CD4-positive, CD25-positive, alpha-beta regulatory T cell (primary cell): ENCODE data around the gene DONSON. TPM values are rescaled to one million over a fixed set of nuclear protein-coding genes. Genes with fewer than 3 reads are reported as not detected.
A peak's percentile ranks its signal among the peaks of the same experiment; 100 is the strongest.
"Not testable (repeated sequence)": the region's sequence is repeated elsewhere in the genome, so short reads cannot be mapped to it uniquely, and the experiment has no call there.

Experiments used
- ATAC-seq, 2 donors: fragments of 150-1000 bp; cut with Tn5 transposase; one replicate each; pipeline ENCODE4 v1.10.0; 2021; ENCODE audit warnings: low read depth in 2 of 2, moderate number of reproducible peaks in 2 of 2, moderate library complexity in 1 of 2
- DNase-seq, 3 donors: peaks; one replicate each; pipeline versions ENCODE4 v3.0.0 to v3.0.0-alpha.2; 2012 to 2022; ENCODE audit warnings: mixed read lengths in 1 of 3
- H3K27ac ChIP-seq: one replicate; pipeline ENCODE4 v1.7.0; 2013; ENCODE audit warnings: mild to moderate bottlenecking, low read length; ENCODE audit not compliant: insufficient read depth, poor library complexity, severe bottlenecking
- H3K27me3 ChIP-seq: one replicate; pipeline ENCODE4 v1.7.0; 2013; ENCODE audit warnings: low read length; ENCODE audit not compliant: control insufficient read depth, insufficient read depth
- H3K36me3 ChIP-seq: one replicate; pipeline ENCODE4 v1.7.0; 2013; ENCODE audit warnings: mild to moderate bottlenecking, low read length, moderate library complexity; ENCODE audit not compliant: control insufficient read depth, insufficient read depth
- H3K4me1 ChIP-seq: 2 replicates; pipeline ENCODE4 v1.7.0; 2013; ENCODE audit warnings: mild to moderate bottlenecking, low read length; ENCODE audit not compliant: insufficient read depth, control insufficient read depth, poor library complexity, severe bottlenecking
- H3K4me3 ChIP-seq: one replicate; pipeline ENCODE4 v1.7.0; 2013; ENCODE audit warnings: low read depth, mild to moderate bottlenecking, low read length, moderate library complexity
- H3K9me3 ChIP-seq, 2 experiments: 1 replicate in 1 of 2; 2 replicates in 1 of 2; pipeline ENCODE4 v1.7.0; 2013; ENCODE audit warnings: low read length in 2 of 2, mild to moderate bottlenecking in 1 of 2, moderate library complexity in 1 of 2; ENCODE audit not compliant: control insufficient read depth in 2 of 2
- H3K27ac Mint-ChIP-seq, 3 donors: one replicate each; pipeline ENCODE4 v1.8.0; 2020 to 2022; ENCODE audit warnings: mild to moderate bottlenecking in 3 of 3, mixed read lengths in 3 of 3, moderate library complexity in 2 of 3
- H3K27me3 Mint-ChIP-seq: one replicate; pipeline ENCODE4 v1.8.0; 2022; ENCODE audit warnings: mild to moderate bottlenecking, mixed read lengths
- H3K36me3 Mint-ChIP-seq: one replicate; pipeline ENCODE4 v1.8.0; 2020; ENCODE audit warnings: mixed read lengths
- H3K4me1 Mint-ChIP-seq, 4 donors: one replicate each; pipeline ENCODE4 v1.8.0; 2020 to 2022; ENCODE audit warnings: mixed read lengths in 4 of 4, mild to moderate bottlenecking in 1 of 4
- H3K4me3 Mint-ChIP-seq, 4 donors: one replicate each; pipeline ENCODE4 v1.8.0; 2020 to 2022; ENCODE audit warnings: mild to moderate bottlenecking in 4 of 4, mixed read lengths in 4 of 4, moderate library complexity in 3 of 4
- H3K9me3 Mint-ChIP-seq, 7 donors: one replicate each; pipeline ENCODE4 v1.8.0; 2020 to 2022; ENCODE audit warnings: mixed read lengths in 7 of 7, mild to moderate bottlenecking in 3 of 7, moderate library complexity in 2 of 7
- polyA plus RNA-seq, 4 donors: library from polyadenylated mRNA; unstranded; fragments of 300-500 nt; fragmentation: Illumina TruSeq; gene quantifications; one replicate each; pipeline ENCODE4 v1.2.3, GENCODE V29; 2021
- total RNA-seq: library from RNA; stranded (reverse); gene quantifications from one replicate; pipeline ENCODE4 v1.2.3, GENCODE V29; 2022

Gene DONSON
- total and polyA plus RNA-seq, 5 donors from 2014 or later: 4.2 to 15.2 (median 5.0) TPM

GRCh38 chr21:33578214-33578613, 10.3 kb downstream of the DONSON start:
- Mint-ChIP-seq H3K27ac (no peak overlapping the region), H3K36me3 (peaks cover 16% of the 10 kb centered on the region)
- H3K27me3 ChIP-seq: no peaks in the 10 kb centered on the region

GRCh38 chr21:33576741-33577141, 11.7 kb downstream of the DONSON start:
- not testable (repeated sequence) for H3K27ac Mint-ChIP-seq, H3K27me3 ChIP-seq, DNase-seq, H3K27me3 Mint-ChIP-seq, H3K9me3 ChIP-seq, H3K27ac ChIP-seq, ATAC-seq, H3K4me3 ChIP-seq, H3K4me1 ChIP-seq, H3K9me3 Mint-ChIP-seq, H3K4me3 Mint-ChIP-seq
- peaks cover 59% of the 10 kb centered on the region for H3K36me3 ChIP-seq
- Mint-ChIP-seq H3K4me1 (peaks cover 0 to 11% (median 8%) of the 10 kb centered on the region in 4 donors), H3K36me3 (peaks cover 28% of the 10 kb centered on the region)

More at GRCh38 chr21:33578214-33578613, 10.3 kb downstream of the DONSON start:
- Mint-ChIP-seq H3K4me3 (no peak overlapping the region), H3K9me3 (no peaks in the 10 kb centered on the region), H3K4me1 (peaks cover 0 to 4% (median 3%) of the 10 kb centered on the region in 4 donors), H3K27me3 (no peaks in the 10 kb centered on the region)
- DNase-seq (no peak), ATAC-seq (no peak)
- H3K9me3 ChIP-seq: no peaks in the 10 kb centered on the region
- H3K4me3 ChIP-seq: no peak overlapping the region
- peaks cover 45% of the 10 kb centered on the region for H3K36me3 ChIP-seq
- peaks cover 2% of the 10 kb centered on the region for H3K4me1 ChIP-seq
- H3K27ac ChIP-seq: no peak overlapping the region

- peaks cover 2% of the 10 kb centered on the region for H3K4me1 ChIP-seq
- no peak overlapping the region for H3K4me3 ChIP-seq
- Mint-ChIP-seq H3K36me3 (peaks cover 45% of the 10 kb centered on the region), H3K27ac (peak overlapping the region in 2 of 3 donors; percentile 11 to 57), H3K9me3 (no peaks in the 10 kb centered on the region), H3K4me1 (peaks cover 0 to 38% (median 28%) of the 10 kb centered on the region in 4 donors), H3K4me3 (no peak overlapping the region), H3K27me3 (no peaks in the 10 kb centered on the region)
- DNase-seq (no peak), ATAC-seq (no peak)
- H3K36me3 ChIP-seq: peaks cover 95% of the 10 kb centered on the region
- H3K27ac ChIP-seq: peak overlapping the region; percentile 21
- no peaks in the 10 kb centered on the region for H3K27me3 ChIP-seq
- H3K9me3 ChIP-seq: no peaks in the 10 kb centered on the region
Measured at GRCh38 chr21:33572350-33572749, 16.1 kb downstream of the DONSON start.

GRCh38 chr21:33569991-33570390, 18.5 kb downstream of the DONSON start:
- Histone ChIP-seq H3K4me3 (no peak overlapping the region), H3K27me3 (no peaks in the 10 kb centered on the region), H3K27ac (peak overlapping the region; percentile 30), H3K9me3 (no peaks in the 10 kb centered on the region), H3K4me1 (peaks cover 3% of the 10 kb centered on the region), H3K36me3 (peaks cover 78% of the 10 kb centered on the region)
- H3K27ac Mint-ChIP-seq: peak overlapping the region; percentile 23 to 87 (median 72)
- peak overlapping the region in 2 of 4 donors; percentile 48 to 74 for H3K4me3 Mint-ChIP-seq
- no peaks in the 10 kb centered on the region for H3K27me3 Mint-ChIP-seq
- peaks cover 9 to 46% (median 36%) of the 10 kb centered on the region in 4 donors for H3K4me1 Mint-ChIP-seq
- DNase-seq (no peak), ATAC-seq (no peak)
- H3K36me3 Mint-ChIP-seq: peaks cover 40% of the 10 kb centered on the region
- H3K9me3 Mint-ChIP-seq: no peaks in the 10 kb centered on the region

GRCh38 chr21:33568448-33568847, 20.0 kb downstream of the DONSON start:
- H3K36me3 Mint-ChIP-seq: peaks cover 37% of the 10 kb centered on the region
- H3K4me3 ChIP-seq: no peak overlapping the region
- H3K27ac Mint-ChIP-seq: no peak overlapping the region
- no peaks in the 10 kb centered on the region for H3K27me3 Mint-ChIP-seq
- peak overlapping the region in 1 of 4 donors; percentile 10 for H3K4me3 Mint-ChIP-seq
- DNase-seq: no peak
- peaks cover 74% of the 10 kb centered on the region for H3K36me3 ChIP-seq
- H3K9me3 ChIP-seq: no peaks in the 10 kb centered on the region
- H3K4me1 Mint-ChIP-seq: peaks cover 15 to 55% (median 39%) of the 10 kb centered on the region in 4 donors
- peaks cover 3% of the 10 kb centered on the region for H3K4me1 ChIP-seq
- no peak overlapping the region for H3K27ac ChIP-seq
- no peaks in the 10 kb centered on the region for H3K9me3 Mint-ChIP-seq
- no peak for ATAC-seq
- H3K27me3 ChIP-seq: no peaks in the 10 kb centered on the region

GRCh38 chr21:33567914-33568313, 20.6 kb downstream of the DONSON start:
- no peak for ATAC-seq
- Mint-ChIP-seq H3K27ac (peak overlapping the region in 2 of 3 donors; percentile 47 to 74), H3K27me3 (no peaks in the 10 kb centered on the region), H3K4me3 (no peak overlapping the region), H3K36me3 (peaks cover 34% of the 10 kb centered on the region), H3K4me1 (peaks cover 16 to 56% (median 40%) of the 10 kb centered on the region in 4 donors), H3K9me3 (no peaks in the 10 kb centered on the region)
- Histone ChIP-seq H3K4me1 (peaks cover 3% of the 10 kb centered on the region), H3K4me3 (no peak overlapping the region), H3K36me3 (peaks cover 72% of the 10 kb centered on the region), H3K9me3 (no peaks in the 10 kb centered on the region), H3K27me3 (no peaks in the 10 kb centered on the region), H3K27ac (no peak overlapping the region)
- no peak for DNase-seq

- H3K4me1 ChIP-seq: peaks cover 8% of the 10 kb centered on the region
- H3K27ac Mint-ChIP-seq: no peak overlapping the region
- H3K36me3 ChIP-seq: peaks cover 72% of the 10 kb centered on the region
- no peaks in the 10 kb centered on the region for H3K27me3 ChIP-seq
- H3K4me3 Mint-ChIP-seq: no peak overlapping the region
- no peaks in the 10 kb centered on the region for H3K9me3 ChIP-seq
- H3K27ac ChIP-seq: peak overlapping the region; percentile 6
- ATAC-seq (no peak), DNase-seq (no peak)
- no peaks in the 10 kb centered on the region for H3K27me3 Mint-ChIP-seq
- H3K36me3 Mint-ChIP-seq: peaks cover 31% of the 10 kb centered on the region
- no peaks in the 10 kb centered on the region for H3K9me3 Mint-ChIP-seq
- peaks cover 23 to 59% (median 36%) of the 10 kb centered on the region in 4 donors for H3K4me1 Mint-ChIP-seq
- H3K4me3 ChIP-seq: no peak overlapping the region
Measured at GRCh38 chr21:33566514-33566913, 22.0 kb downstream of the DONSON start.

- no peak for DNase-seq
- Histone ChIP-seq H3K27me3 (no peaks in the 10 kb centered on the region), H3K4me1 (peaks cover 14% of the 10 kb centered on the region), H3K36me3 (peaks cover 74% of the 10 kb centered on the region), H3K27ac (peak overlapping the region; percentile 19), H3K9me3 (no peaks in the 10 kb centered on the region), H3K4me3 (no peak overlapping the region)
- H3K36me3 Mint-ChIP-seq: peaks cover 54% of the 10 kb centered on the region
- H3K9me3 Mint-ChIP-seq: no peaks in the 10 kb centered on the region
- H3K4me1 Mint-ChIP-seq: peaks cover 38 to 67% (median 52%) of the 10 kb centered on the region in 4 donors
- no peak overlapping the region for H3K4me3 Mint-ChIP-seq
- no peak overlapping the region for H3K27ac Mint-ChIP-seq
- H3K27me3 Mint-ChIP-seq: no peaks in the 10 kb centered on the region
- no peak for ATAC-seq
Measured at GRCh38 chr21:33562389-33562788, 26.1 kb downstream of the DONSON start.
